GM13977 (cell line): ENCODE data around the gene PTPN9.
"Not testable (repeated sequence)": the region's sequence is repeated elsewhere in the genome, so short reads cannot be mapped to it uniquely, and the experiment has no call there.

Experiments
- DNase-seq: peaks from one replicate; pipeline ENCODE4 v3.0.0; 2012; ENCODE audit warnings: low spot score
- CTCF ChIP-seq: IDR thresholded peaks from 2 replicates; pipeline ENCODE4 v1.5.1; 2012; ENCODE audit warnings: mild to moderate bottlenecking, control low read depth; ENCODE audit not compliant: insufficient read depth; ENCODE audit errors: extremely low read depth, missing control alignments
- in situ Hi-C: fragments of 300-500 bp; cut with MboI; formaldehyde crosslinking; loops from one replicate; pipeline ENCODE4 v1.12.0; 2022; ENCODE audit warnings: low sequenced_read_pairs, low pct_unique_long_range_greater_than_20kb, mixed read lengths, inconsistent platforms; ENCODE audit not compliant: unreplicated experiment

Gene PTPN9

GRCh38 chr15:75493732-75494131, 85.4 kb downstream of the PTPN9 start:
- in situ Hi-C loops: no loop called here
- no peak for TF ChIP-seq CTCF
- DNase-seq: no peak

DNA sequence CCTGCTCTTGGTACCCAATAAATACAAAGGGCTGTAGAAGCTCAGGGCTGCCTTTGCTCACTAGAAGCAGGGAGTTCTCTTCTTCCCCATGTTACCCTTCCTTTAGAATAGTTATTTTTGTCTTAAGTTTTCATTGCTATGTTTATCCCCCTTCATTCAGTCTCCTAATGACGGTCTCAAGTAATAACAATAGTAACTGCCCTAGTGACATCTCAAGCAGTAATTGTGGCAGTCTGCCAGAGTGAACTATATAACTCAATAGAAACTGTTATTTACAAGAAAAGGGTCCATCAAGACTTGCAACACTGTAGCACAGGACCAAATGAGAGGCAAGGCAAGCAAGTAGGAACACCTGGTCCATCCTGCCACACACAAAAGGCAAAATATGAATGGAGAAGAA, 95.2 kb downstream of the PTPN9 start:
- in situ Hi-C loops: no loop called here
- TF ChIP-seq CTCF: no peak

DNA sequence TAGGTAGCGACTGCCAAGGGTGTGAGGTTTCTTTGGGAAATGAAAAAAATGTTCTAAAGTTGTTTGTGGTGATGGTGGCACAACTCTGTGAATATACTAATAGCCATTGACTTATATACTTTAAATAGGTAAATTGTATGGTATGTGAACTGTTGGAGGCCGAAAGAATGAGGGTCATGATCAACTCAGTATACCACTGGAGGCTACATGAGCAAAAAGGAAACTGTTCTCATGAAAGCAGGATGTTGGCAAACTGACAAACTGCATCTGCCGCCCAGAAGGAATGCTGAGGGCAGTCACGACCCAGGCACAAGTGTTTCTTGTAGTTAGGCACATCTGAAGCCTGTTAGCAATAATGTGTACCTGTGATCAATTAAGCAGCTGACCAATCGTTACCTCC, 95.6 kb downstream of the PTPN9 start:
- in situ Hi-C loops: not testable (repeated sequence)

More for the DNA sequence above, 95.2 kb downstream of the PTPN9 start:
- DNase-seq: no peak

DNA sequence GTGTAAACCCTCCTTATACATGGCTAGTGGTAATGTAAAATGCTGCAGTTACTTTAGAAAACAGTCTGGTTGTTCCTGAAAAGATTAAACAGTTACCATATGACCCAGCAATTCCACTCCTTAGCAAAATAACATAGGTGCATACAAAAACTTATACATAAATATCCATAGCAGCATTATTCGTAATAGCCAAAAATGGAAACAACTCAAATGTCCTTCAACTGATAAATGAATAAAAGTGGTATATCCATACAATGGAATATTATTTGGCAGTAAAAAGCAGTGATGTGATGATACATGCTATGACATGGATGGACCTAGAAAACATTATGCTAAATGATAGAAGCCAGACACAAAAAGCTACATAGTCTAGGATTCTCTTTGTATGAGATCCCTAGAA, 96.0 kb downstream of the PTPN9 start:
- no peak for TF ChIP-seq CTCF
- in situ Hi-C loops: no loop called here
- DNase-seq: no peak

More for the DNA sequence above, 95.6 kb downstream of the PTPN9 start:
- DNase-seq: not testable (repeated sequence)

GRCh38 chr15:75480463-75480862, 98.7 kb downstream of the PTPN9 start:
- DNase-seq, in situ Hi-C loops: not testable (repeated sequence)

GRCh38 chr15:75479670-75480069, 99.4 kb downstream of the PTPN9 start:
- DNase-seq: no peak
- no peak for TF ChIP-seq CTCF
- in situ Hi-C loops: no loop called here

DNA sequence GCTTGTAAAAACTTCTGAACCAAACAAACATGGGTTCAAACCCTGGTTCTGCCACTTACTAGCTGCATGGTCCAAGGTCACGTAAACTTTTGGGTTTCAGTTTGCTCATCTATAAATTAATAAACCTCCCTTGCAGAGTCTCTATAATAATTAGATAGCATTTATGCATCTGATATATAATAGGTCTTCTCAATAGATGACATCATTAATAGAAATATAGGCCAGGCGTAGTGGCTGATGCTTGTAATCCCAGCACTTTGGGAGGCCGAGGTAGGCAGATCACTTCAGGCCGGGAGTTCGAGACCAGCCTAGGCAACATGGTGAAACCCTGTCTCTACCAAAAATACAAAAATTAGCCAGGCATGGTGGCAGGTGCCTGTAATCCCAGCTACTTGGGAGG, 102.0 kb downstream of the PTPN9 start:
- in situ Hi-C loops, DNase-seq: not testable (repeated sequence)

GRCh38 chr15:75468913-75469598, 110.1 kb downstream of the PTPN9 start:
- TF ChIP-seq CTCF: no peak
- no peak for DNase-seq
- in situ Hi-C loops: no loop called here
